Left ventricle myocardium inferior (tissue), 1 donor: ENCODE measurements around the gene RNF34. TPM values are rescaled to one million over a fixed set of nuclear protein-coding genes. Genes with fewer than 3 reads are reported as not detected.

Source experiments
- DNase-seq: peaks from one replicate; pipeline ENCODE4 v3.0.0-alpha.2; 2020
- H3K27ac ChIP-seq: fragments of 200-600 bp; replicated peaks from 2 replicates; pipeline ENCODE4 v1.8.0; 2021
- H3K27me3 ChIP-seq: fragments of 200-600 bp; 2 replicates; pipeline ENCODE4 v1.8.0; 2021; ENCODE audit warnings: low read depth
- H3K36me3 ChIP-seq: fragments of 200-600 bp; 2 replicates; pipeline ENCODE4 v1.8.0; 2021
- H3K4me1 ChIP-seq: fragments of 200-600 bp; 2 replicates; pipeline ENCODE4 v1.8.0; 2021
- H3K4me3 ChIP-seq: fragments of 200-600 bp; 2 replicates; pipeline ENCODE4 v1.8.0; 2021; ENCODE audit warnings: mild to moderate bottlenecking, moderate library complexity
- H3K9me3 ChIP-seq: fragments of 200-600 bp; replicated peaks from 2 replicates; pipeline ENCODE4 v1.8.0; 2021
- intact Hi-C: fragments of 100-400 bp; cut with micrococcal nuclease; formaldehyde crosslinking; loops from one replicate; pipeline ENCODE4 v1.11.0; 2022
- total RNA-seq: library from RNA; stranded (reverse); fragmentation: NEBNext Ultra II Directional; extraction: Animal tissue kit (Norgen Biotek cat#: 25700); gene quantifications from one replicate; pipeline ENCODE4 v1.2.1, GENCODE V29; 2021
- TF ChIP-seq, protein P1 (sequence below): fragments of 200-600 bp; IDR thresholded peaks from 2 replicates; pipeline ENCODE4 v1.8.0; 2021; ENCODE audit warnings: antibody characterized with exemption, mild to moderate bottlenecking, borderline replicate concordance
- donor health status: DM: no; HTN: yes; CAD: no; lungs with severe emphysema.

RNF34 gene
- total RNA-seq, 1 donor from 2014 or later: 22.4 TPM

DNA sequence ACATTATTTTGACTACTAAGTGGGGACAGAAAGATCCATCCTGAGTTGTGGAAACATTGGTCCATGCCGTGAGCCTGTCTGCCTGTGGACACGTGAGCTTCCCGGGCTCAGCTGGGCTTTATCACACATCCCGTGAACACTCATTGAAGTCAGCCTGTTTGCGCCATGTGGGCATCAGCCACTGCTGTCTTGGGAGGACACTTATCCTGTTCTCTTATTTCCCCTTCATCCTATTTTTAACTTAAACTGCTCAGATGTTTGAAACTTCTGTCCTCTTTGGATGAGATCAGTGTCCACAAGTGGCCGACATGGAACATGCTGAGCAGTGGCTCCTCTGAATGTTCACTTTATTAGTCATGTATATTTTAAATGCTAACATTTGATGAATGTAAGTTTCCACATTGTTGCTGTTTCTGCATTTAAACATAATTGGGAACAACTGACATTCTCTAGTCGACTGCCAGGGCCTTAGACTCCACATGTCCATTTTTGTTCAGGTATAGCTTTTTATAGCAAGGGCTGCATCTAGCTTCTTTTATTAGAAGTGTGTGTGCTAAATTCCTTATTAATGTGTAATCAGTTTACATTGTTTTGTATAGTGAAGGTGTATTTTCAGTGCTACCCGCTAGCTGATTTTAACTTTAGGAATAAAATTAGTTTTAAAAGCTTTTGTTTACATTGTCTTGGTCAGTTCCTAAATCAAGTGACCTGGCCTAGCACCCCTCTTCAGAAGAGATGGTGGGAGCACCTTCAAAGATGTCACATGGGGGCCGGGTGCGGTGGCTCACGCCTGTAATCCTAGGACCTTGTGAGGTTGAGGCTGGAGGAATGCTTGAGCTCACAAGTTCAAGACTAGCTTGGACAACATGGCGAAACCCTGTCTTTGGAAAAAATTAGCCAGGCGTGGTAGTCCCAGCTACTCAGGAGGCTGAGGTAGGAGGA lies 24.0 kb downstream of the RNF34 start:
- intact Hi-C loops: no loop called here
- Histone ChIP-seq H3K9me3 (no peaks in the 10 kb centered on the region), H3K4me3 (no peak overlapping the region), H3K4me1 (peaks cover 31% of the 10 kb centered on the region), H3K27ac (peak overlapping the region; percentile 79), H3K36me3 (peaks cover 99% of the 10 kb centered on the region), H3K27me3 (no peaks in the 10 kb centered on the region)
- TF ChIP-seq, protein P1, sequence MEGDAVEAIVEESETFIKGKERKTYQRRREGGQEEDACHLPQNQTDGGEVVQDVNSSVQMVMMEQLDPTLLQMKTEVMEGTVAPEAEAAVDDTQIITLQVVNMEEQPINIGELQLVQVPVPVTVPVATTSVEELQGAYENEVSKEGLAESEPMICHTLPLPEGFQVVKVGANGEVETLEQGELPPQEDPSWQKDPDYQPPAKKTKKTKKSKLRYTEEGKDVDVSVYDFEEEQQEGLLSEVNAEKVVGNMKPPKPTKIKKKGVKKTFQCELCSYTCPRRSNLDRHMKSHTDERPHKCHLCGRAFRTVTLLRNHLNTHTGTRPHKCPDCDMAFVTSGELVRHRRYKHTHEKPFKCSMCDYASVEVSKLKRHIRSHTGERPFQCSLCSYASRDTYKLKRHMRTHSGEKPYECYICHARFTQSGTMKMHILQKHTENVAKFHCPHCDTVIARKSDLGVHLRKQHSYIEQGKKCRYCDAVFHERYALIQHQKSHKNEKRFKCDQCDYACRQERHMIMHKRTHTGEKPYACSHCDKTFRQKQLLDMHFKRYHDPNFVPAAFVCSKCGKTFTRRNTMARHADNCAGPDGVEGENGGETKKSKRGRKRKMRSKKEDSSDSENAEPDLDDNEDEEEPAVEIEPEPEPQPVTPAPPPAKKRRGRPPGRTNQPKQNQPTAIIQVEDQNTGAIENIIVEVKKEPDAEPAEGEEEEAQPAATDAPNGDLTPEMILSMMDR: no peak
- DNase-seq: peak; percentile 58

DNA sequence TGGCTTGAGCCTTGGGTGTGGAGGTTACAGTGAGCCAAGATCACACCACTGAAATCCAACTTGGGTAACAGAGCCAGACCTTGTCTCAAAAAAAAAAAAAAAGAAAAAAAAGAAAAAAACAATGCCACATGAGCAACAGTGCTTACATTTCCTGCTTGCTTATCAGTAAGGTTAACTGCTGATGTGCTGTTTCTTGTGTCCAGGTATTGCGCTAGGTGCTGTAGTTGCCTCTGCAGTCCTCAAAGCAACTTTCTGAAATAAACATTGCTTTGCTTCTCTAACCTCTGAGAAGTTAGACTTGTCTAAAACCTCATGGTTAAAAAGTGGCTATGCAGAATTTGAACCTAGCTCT lies 24.7 kb downstream of the RNF34 start:
- DNase-seq: no peak
- peaks cover 99% of the 10 kb centered on the region for H3K36me3 ChIP-seq
- no peak overlapping the region for H3K4me3 ChIP-seq
- TF ChIP-seq, protein P1: no peak
- H3K27ac ChIP-seq: peak overlapping the region; percentile 79
- H3K9me3 ChIP-seq: no peaks in the 10 kb centered on the region
- H3K27me3 ChIP-seq: no peaks in the 10 kb centered on the region
- peaks cover 31% of the 10 kb centered on the region for H3K4me1 ChIP-seq
- intact Hi-C loops: no loop called here

- no peak overlapping the region for H3K4me3 ChIP-seq
- H3K27ac ChIP-seq: no peak overlapping the region
- TF ChIP-seq, protein P1: no peak
- no peak for DNase-seq
- no peaks in the 10 kb centered on the region for H3K27me3 ChIP-seq
- peaks cover 25% of the 10 kb centered on the region for H3K4me1 ChIP-seq
- no peaks in the 10 kb centered on the region for H3K9me3 ChIP-seq
- intact Hi-C loops: no loop called here
- H3K36me3 ChIP-seq: peaks cover 94% of the 10 kb centered on the region
These were observed 27.7 kb downstream of the RNF34 start for GRCh38 chr12:121427556-121428050.

DNA sequence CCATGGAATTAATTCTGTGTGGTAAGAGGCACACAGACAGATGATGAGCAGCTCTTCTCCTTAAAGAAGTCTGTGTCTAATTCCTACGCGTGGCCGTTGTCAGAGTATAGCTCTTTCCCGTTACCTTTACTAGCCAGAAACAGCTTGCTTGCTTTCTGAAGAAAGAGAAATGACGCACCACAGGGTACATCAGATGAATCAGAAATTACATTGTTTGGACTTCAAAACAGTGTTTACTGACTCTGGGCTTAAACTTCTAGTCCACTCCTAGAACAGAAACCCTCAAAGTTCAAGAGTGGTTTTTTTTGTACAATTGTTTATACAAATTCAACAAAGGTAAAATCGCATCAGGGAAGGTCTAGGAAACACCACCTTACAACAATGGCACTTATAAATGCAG lies 29.0 kb downstream of the RNF34 start:
- TF ChIP-seq, protein P1: no peak
- peaks cover 88% of the 10 kb centered on the region for H3K36me3 ChIP-seq
- no peak overlapping the region for H3K27ac ChIP-seq
- intact Hi-C loops: no loop called here
- H3K9me3 ChIP-seq: no peaks in the 10 kb centered on the region
- H3K4me1 ChIP-seq: peaks cover 16% of the 10 kb centered on the region
- no peaks in the 10 kb centered on the region for H3K27me3 ChIP-seq
- no peak for DNase-seq
- H3K4me3 ChIP-seq: no peak overlapping the region

DNA sequence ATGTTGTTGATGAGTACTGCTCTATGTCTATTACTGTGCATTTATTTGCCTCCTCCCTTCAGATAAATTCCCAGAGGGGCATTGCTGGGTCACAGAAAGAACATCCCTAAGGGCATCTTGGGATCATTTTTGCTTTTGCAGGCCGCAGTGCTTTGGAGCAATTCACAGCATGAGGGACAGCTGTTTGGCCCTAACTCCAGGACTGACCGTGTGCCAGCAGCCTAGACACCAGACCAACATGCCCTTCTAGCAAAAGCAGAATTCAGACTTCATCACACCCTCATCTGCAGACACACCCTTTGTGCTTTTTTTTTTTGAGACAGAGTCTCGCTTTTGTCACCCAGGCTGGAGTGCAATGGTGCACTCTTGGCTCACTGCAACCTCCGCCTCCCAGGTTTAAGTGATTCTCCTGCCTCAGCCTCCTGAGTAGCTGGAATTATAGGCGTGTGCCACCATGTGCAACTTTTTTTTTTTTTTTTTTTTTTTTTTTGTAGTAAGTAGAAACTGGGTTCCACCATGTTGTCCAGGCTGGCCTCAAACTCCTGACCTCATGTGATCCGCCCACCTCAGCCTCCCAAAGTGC lies 31.0 kb downstream of the RNF34 start:
- DNase-seq: no peak
- no peak overlapping the region for H3K27ac ChIP-seq
- H3K9me3 ChIP-seq: no peaks in the 10 kb centered on the region
- H3K4me1 ChIP-seq: no peaks in the 10 kb centered on the region
- intact Hi-C loops: no loop called here
- no peak overlapping the region for H3K4me3 ChIP-seq
- H3K27me3 ChIP-seq: no peaks in the 10 kb centered on the region
- TF ChIP-seq, protein P1: no peak
- H3K36me3 ChIP-seq: peaks cover 79% of the 10 kb centered on the region
